ENCODE data around the gene PRAMEF7.
"Not testable (repeated sequence)": the region's sequence is repeated elsewhere in the genome, so short reads cannot be mapped to it uniquely, and the experiment has no call there.

Gene PRAMEF7

GRCh38 chr1:12916310-12916709 lies at the start of gene PRAMEF7:
Gene PRAMEF7 (plus strand): TSS chr1:12916610. CDS start chr1:12917693, 1,083 bp downstream.
- DNase-seq (ENCODE audit: low read depth) = not testable (repeated sequence)

- DNase-seq (ENCODE audit: low read depth) = not testable (repeated sequence)
Observed at GRCh38 chr1:12878453-12878852, 38.0 kb upstream of the PRAMEF7 start.

- not testable (repeated sequence) for DNase-seq (ENCODE audit: low read depth)
Observed at GRCh38 chr1:12886101-12886500, 30.3 kb upstream of the PRAMEF7 start, which contains the start of gene PRAMEF4. Gene PRAMEF4 (minus strand): TSS chr1:12886201. CDS start chr1:12883394, 2,807 bp downstream.

- DNase-seq (ENCODE audit: low read depth) = not testable (repeated sequence)
Observed at GRCh38 chr1:12898170-12898569, 18.2 kb upstream of the PRAMEF7 start, which contains the start of gene PRAMEF10. Gene PRAMEF10 (minus strand): TSS chr1:12898270. CDS start chr1:12895847, 2,423 bp downstream.

DNA sequence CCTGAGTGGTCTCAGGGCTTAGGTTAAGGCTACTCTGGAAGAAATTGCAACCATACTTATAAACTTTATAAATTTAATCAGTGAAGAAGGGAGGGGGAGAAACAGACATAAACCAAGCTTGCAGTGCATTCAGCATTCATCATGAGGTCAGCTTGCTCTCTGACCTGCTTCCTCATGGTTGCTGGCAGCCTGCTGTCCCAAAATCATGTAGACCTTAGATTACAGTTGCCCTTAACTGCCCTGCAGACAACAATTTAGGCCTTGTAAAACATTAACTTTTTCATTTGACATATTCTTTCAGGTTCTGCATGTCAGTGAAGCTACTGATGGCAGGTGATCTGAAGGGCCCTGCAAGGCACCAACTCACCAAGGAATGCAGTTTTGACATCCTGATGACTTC lies 17.2 kb upstream of the PRAMEF7 start:
- DNase-seq (ENCODE audit: low read depth) = not testable (repeated sequence)

- DNase-seq (ENCODE audit: low read depth) = not testable (repeated sequence)
Observed at GRCh38 chr1:12903793-12904572, 12.4 kb upstream of the PRAMEF7 start.

GRCh38 chr1:12921749-12922148 lies 5.3 kb downstream of the PRAMEF7 start:
- not testable (repeated sequence) for DNase-seq (ENCODE audit: low read depth)

DNA sequence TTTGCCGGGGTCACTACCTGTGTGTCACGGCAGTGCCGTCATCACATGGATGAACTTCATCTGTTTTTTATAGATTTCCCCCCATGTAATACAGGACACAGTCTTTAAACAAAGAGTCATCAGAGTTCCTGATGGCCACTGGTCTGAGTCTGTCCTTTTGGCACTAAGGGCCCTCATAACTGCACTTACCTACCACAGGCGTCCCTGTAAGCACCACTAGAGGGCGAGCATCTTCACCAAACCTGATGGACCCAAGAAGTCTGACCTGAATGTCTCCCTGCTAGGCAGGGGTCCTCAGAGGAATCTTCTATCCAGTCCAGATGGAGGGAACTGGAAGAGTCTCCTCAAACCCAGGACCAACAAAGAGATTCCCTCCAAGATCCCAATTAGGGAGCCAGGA lies 8.0 kb downstream of the PRAMEF7 start:
- not testable (repeated sequence) for DNase-seq (ENCODE audit: low read depth)

DNA sequence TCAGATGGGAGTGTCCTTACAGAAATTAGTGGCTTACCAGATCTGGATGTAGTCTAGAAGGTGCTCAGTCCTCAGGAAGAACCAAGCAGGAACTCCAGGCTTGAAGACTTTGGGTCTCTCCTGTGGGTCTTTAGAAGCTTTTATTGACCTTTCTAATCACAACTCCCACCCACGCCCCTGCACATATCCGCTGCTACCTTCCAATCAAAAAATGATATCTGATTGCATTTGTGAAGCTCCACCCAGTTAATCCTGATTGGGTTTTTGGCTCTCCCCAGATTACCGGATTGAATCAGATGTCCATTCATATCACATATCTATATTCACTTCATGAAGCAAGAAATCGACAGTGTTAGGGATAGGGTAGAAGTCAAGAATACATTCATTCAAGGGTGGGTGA lies 31.1 kb downstream of the PRAMEF7 start, which contains the start of gene PRAMEF6:
Gene PRAMEF6 (minus strand): TSS at position 101 of the 400 bp plus-strand sequence. CDS start 5,062 bp downstream, outside the sequence.
- DNase-seq (ENCODE audit: low read depth) = not testable (repeated sequence)

Measured in stimulated activated CD8-positive, alpha-beta memory T cell treated with anti-CD3 and anti-CD28 coated beads, Interleukin-12 subunit alpha, Interleukin-12 subunit beta, amount 100 ng/mL, for 1 hour (primary cell).